Measurements from ENCODE around the gene USP24.
A peak's percentile ranks its signal among the peaks of the same experiment; 100 is the strongest.

Gene USP24

DNA sequence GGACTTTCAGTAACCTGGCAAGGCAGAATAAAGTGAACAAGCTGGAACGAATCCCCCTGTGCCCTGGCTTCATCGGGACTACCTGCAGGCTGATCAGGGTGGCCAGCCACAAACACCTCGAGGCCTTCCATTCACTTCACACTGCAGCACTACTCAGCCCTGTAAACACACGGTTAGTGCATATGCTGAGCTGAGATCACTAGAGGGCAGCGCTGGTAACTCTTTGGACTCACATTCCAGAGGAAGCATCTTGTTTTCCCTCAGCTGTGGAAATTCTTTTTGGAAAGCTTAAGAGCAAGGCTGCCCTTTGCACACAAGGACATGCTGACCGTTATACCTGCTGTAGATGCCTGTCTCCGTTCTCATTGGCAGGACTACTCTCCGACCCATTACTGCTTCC is 143.7 kb downstream of the USP24 start:
- TF ChIP-seq CREB1 (IDR thresholded peaks at IDR 0.05; ENCODE audit: low read depth) (no peak), TAF1 (IDR thresholded peaks at IDR 0.05; ENCODE audit: low read depth) (no peak), CEBPB (IDR thresholded peaks at IDR 0.05) (no peak), YY1 (IDR thresholded peaks at IDR 0.05; ENCODE audit: low read depth) (no peak), TEAD4 (IDR thresholded peaks at IDR 0.05) (peak; percentile 69), EP300 (IDR thresholded peaks at IDR 0.05; ENCODE audit: borderline replicate concordance) (no peak), RAD21 (IDR thresholded peaks at IDR 0.05; ENCODE audit: low read depth) (peak; percentile 56)
- TF ChIP-seq, protein P1, sequence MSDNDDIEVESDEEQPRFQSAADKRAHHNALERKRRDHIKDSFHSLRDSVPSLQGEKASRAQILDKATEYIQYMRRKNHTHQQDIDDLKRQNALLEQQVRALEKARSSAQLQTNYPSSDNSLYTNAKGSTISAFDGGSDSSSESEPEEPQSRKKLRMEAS (IDR thresholded peaks at IDR 0.05), result no peak

DNA sequence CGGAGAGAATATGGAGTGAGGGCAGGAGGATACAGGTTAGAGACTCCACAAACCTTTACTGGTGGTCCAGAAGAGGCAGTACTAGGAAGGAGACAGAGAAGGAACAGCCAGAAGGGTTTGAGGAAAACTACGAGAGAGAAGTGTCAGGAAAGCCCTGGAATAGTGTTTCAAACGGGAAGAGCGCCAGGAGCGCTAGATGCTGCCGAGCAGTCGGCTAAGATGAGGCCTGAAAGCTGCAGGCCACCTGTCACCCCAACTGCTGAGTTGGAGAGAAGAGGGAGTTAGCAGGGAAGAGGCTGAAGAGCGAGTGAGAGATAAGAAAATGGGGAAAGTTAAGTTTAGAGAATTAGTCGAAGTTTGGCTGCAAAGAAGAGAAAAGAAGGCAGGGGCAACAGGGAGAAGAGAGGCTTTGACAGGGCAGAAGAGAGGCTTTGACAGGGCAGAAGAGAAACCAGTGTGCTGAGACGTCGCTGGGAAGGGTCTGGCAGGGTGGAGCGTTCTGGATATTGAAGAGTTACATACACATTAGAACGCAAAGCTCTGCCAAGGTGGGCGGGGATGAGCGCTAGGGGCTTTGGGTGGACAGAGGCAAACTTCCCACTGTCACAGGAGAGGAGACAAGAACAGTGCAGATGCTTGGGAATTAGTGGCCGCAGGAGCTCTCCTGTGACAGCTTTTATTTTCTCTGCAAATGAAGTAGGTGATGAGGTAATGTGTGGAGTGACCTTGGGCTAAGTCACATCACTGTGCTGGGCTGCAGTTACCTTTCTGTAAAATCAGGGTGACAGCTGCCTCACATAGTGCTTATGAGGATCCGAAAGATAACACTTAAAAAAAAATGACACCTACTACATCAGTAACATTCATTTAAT is 144.6 kb downstream of the USP24 start:
- no peak for TF ChIP-seq EP300 (IDR thresholded peaks at IDR 0.05; ENCODE audit: borderline replicate concordance)
- no peak for TF ChIP-seq TCF12 (IDR thresholded peaks at IDR 0.05; ENCODE audit: low read depth)
- TF ChIP-seq TAF1 (IDR thresholded peaks at IDR 0.05; ENCODE audit: low read depth), result no peak
- TF ChIP-seq EGR1 (IDR thresholded peaks at IDR 0.05), result no peak
- no peak for TF ChIP-seq RAD21 (IDR thresholded peaks at IDR 0.05; ENCODE audit: low read depth)
- TF ChIP-seq, protein P1 (IDR thresholded peaks at IDR 0.05), result no peak
- TF ChIP-seq, protein P2, sequence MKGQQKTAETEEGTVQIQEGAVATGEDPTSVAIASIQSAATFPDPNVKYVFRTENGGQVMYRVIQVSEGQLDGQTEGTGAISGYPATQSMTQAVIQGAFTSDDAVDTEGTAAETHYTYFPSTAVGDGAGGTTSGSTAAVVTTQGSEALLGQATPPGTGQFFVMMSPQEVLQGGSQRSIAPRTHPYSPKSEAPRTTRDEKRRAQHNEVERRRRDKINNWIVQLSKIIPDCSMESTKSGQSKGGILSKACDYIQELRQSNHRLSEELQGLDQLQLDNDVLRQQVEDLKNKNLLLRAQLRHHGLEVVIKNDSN (IDR thresholded peaks at IDR 0.05), result no peak
- no peak for TF ChIP-seq ZBTB7A (IDR thresholded peaks at IDR 0.05; ENCODE audit: low read depth)
- TF ChIP-seq NFIC (IDR thresholded peaks at IDR 0.05), result no peak
- TF ChIP-seq CREB1 (IDR thresholded peaks at IDR 0.05; ENCODE audit: low read depth), result no peak
- TF ChIP-seq, protein P3, sequence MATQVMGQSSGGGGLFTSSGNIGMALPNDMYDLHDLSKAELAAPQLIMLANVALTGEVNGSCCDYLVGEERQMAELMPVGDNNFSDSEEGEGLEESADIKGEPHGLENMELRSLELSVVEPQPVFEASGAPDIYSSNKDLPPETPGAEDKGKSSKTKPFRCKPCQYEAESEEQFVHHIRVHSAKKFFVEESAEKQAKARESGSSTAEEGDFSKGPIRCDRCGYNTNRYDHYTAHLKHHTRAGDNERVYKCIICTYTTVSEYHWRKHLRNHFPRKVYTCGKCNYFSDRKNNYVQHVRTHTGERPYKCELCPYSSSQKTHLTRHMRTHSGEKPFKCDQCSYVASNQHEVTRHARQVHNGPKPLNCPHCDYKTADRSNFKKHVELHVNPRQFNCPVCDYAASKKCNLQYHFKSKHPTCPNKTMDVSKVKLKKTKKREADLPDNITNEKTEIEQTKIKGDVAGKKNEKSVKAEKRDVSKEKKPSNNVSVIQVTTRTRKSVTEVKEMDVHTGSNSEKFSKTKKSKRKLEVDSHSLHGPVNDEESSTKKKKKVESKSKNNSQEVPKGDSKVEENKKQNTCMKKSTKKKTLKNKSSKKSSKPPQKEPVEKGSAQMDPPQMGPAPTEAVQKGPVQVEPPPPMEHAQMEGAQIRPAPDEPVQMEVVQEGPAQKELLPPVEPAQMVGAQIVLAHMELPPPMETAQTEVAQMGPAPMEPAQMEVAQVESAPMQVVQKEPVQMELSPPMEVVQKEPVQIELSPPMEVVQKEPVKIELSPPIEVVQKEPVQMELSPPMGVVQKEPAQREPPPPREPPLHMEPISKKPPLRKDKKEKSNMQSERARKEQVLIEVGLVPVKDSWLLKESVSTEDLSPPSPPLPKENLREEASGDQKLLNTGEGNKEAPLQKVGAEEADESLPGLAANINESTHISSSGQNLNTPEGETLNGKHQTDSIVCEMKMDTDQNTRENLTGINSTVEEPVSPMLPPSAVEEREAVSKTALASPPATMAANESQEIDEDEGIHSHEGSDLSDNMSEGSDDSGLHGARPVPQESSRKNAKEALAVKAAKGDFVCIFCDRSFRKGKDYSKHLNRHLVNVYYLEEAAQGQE (IDR thresholded peaks at IDR 0.05; ENCODE audit: low read depth), result no peak
- no peak for TF ChIP-seq TEAD4 (IDR thresholded peaks at IDR 0.05)
- no peak for TF ChIP-seq YY1 (IDR thresholded peaks at IDR 0.05; ENCODE audit: low read depth)
- TF ChIP-seq FOXM1 (IDR thresholded peaks at IDR 0.05; ENCODE audit: borderline replicate concordance, low read depth), result no peak

DNA sequence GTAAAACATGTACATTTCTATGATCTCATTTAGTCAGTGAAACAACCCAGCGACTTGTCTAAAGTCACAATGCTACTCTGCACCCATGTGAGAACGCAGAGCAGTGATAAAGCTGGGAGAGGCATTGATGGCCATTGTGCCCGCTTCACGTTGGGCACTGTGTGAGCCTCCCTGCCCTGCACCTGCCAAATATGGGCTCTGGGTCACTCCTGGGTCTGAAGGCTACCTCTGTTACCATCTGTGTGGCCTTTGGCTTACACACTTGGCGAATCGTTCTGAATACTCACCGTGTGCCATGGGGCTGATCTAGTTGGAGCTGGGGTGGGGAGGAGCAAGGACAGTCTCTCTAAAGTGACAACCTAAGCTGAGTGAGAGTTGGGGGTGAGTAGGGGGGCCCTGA is 145.9 kb downstream of the USP24 start:
- TF ChIP-seq RAD21 (IDR thresholded peaks at IDR 0.05; ENCODE audit: low read depth) (no peak), EP300 (IDR thresholded peaks at IDR 0.05; ENCODE audit: borderline replicate concordance) (no peak), ZBTB7A (IDR thresholded peaks at IDR 0.05; ENCODE audit: low read depth) (no peak), FOXM1 (IDR thresholded peaks at IDR 0.05; ENCODE audit: borderline replicate concordance, low read depth) (no peak), NFIC (IDR thresholded peaks at IDR 0.05) (no peak), CEBPB (IDR thresholded peaks at IDR 0.05) (no peak), TCF12 (IDR thresholded peaks at IDR 0.05; ENCODE audit: low read depth) (no peak)
- TF ChIP-seq, protein P3 (IDR thresholded peaks at IDR 0.05; ENCODE audit: low read depth), result no peak
- TF ChIP-seq, protein P2 (IDR thresholded peaks at IDR 0.05), result no peak

DNA sequence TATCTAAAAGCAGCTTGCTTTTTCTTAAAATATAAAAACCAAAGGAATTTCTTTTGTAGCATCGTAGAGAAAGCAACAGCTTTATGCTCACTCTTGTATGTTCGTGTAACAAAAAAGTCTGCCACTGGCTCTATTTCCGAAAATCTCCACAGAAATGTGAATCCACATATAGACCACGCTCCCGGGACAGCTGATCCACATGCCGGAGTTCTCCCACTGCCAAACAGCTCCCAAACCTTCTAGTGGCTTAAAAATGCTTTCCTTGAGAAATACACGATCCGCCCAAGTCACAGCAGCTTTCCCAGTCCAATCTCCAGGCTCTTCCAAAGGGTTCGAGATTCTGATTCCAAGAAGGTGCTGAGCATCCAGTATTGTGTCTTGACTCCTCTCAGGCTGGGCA is 146.5 kb downstream of the USP24 start:
- TF ChIP-seq NFIC (IDR thresholded peaks at IDR 0.05) (no peak), EP300 (IDR thresholded peaks at IDR 0.05; ENCODE audit: borderline replicate concordance) (no peak)
- TF ChIP-seq, protein P3 (IDR thresholded peaks at IDR 0.05; ENCODE audit: low read depth), result no peak
- TF ChIP-seq, protein P1 (IDR thresholded peaks at IDR 0.05), result no peak

All from Ishikawa (cell line).